Stimulated activated CD4-positive, alpha-beta T cell treated with anti-CD3 and anti-CD28 coated beads, Interleukin-15, amount 100 ng/mL, for 1 hour (primary cell): ENCODE measurements around the gene TLCD1.
"Not testable (repeated sequence)": the region's sequence is repeated elsewhere in the genome, so short reads cannot be mapped to it uniquely, and the experiment has no call there.

Source experiments
- DNase-seq, 2 donors: peaks; one replicate each; pipeline ENCODE4 v3.0.0-alpha.2; 2020; ENCODE audit warnings: low read depth in 1 of 2, low spot score in 1 of 2

The TLCD1 gene

GRCh38 chr17:28747051-28747691, 21.1 kb upstream of the TLCD1 start:
- DNase-seq, result no peak

GRCh38 chr17:28746611-28747050, 20.6 kb upstream of the TLCD1 start:
- no peak for DNase-seq

DNA sequence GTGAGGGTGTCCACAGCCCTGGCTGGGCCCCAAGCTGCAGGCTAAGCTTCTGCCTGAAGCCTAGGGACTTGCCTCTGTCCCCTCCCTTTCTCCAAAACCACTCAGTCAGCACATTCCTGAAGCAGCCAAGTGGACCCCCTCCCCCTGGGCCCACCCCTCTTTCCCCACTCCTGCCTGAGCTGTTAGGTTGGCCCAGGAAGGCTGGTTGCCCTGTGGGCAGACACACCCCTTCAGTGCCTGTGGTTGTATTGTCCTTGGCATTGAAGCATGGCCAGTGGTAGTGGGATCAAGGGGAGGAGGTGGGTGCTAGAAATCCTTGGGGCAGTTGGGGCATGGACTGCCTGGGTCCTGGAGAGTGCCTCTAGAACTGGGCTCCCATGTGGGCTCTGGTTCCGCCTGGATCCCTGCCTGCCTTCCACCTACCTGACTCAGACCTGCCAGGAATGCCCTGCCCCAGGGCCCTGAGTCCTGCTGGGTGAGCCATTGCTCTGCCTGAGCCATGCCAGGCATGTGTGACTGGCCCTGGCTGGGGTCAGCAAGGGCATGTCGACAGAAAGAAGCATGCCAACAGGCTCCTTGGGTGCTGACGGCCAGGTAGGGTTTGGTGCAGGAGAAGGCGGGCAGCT, 19.9 kb upstream of the TLCD1 start:
- DNase-seq, result no peak

GRCh38 chr17:28744972-28745785, 19.1 kb upstream of the TLCD1 start:
- no peak for DNase-seq

- peak; percentile 42 to 71 for DNase-seq
These were observed 18.3 kb upstream of the TLCD1 start for GRCh38 chr17:28744104-28744971.

GRCh38 chr17:28743243-28744103, 17.4 kb upstream of the TLCD1 start, which contains the start of gene TRAF4:
TSS of gene TRAF4 (plus strand) at chr17:28744011. CDS start at chr17:28744113, 102 bp downstream.
- peak; percentile 59 to 74 for DNase-seq

- DNase-seq, result no peak
These were observed 15.6 kb upstream of the TLCD1 start for GRCh38 chr17:28741358-28742349.

DNA sequence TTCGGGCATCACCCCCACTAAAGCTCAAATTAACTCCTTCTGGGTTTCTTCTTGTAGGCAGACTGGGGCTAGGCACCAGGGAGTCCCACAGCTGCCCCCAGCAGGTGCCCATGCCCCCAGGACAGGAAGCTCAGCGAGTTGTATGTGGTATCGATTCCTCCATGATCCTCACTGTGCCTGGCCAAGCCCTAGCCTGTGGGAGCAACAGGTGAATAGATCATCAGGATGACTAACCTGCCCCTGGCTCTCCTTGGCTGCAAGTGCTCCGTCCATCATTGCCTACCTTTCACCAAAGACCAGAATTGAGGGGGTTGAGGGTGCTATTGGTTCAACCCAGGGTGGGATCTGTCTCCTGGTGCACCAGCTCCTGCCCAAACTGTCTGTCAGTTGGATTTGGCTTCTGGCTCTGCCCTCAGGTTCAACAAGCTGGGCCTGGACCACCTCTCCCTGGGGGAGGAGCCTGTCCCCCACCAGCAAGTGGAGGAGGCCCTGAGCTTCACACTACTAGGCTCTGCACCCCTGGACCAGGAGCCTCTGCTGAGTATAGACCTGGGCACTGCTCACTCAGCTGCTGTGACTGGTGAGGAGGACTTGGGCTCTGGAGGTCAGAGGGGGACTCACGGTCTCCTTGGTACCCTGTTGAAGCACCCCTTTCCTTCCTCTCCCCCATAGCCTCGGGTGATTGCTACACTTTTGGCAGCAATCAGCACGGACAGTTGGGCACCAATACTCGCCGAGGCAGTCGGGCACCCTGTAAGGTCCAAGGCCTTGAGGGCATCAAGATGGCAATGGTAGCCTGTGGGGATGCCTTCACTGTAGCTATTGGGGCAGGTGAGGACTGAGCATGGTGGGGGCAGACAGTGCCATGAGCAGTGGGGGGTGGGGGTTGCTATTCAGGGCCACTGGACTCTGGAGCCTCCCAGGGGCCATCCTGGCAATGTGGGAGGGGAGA, 14.6 kb upstream of the TLCD1 start:
- DNase-seq, result no peak

- DNase-seq, result peak in 1 of 2 donors; percentile 58
These were observed 12.8 kb upstream of the TLCD1 start for GRCh38 chr17:28738680-28739384.

DNA sequence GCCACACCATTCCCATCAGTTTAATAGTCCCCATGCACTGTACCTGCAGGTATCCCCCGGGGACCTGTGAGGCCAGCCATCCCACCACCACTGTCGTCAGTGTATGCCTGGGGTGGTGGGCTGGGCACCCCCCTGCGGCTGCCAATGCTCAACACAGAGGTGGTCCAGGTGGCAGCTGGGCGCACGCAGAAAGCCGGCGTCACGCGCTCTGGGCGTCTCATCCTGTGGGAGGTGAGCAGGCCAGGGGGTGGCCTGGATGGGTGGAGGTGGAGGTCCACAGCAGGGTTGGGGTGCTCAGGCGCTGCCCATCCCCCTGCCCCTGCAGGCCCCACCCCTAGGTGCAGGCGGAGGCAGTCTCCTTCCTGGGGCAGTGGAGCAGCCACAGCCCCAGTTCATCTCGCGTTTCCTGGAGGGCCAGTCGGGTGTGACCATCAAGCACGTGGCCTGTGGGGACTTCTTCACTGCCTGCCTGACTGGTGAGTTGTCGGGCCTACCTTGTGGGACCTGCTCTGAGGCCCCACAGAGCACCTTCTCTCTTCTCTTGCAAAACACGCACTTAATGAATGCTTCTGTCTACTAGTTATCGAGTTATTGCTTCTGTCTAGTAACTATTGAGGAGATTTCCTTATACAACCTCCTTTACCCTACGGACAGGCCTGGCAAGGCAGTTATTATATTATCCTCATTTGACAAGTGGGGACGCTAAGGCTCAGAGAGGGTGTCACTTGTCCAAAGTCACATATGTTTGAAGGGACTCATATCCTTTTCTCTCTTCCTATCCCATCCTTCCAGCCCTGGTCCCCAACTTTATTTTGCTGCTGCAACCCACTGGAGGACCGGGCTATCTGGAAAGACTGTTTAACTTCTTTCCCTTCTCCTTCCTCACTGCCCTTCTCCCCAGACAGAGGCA, 12.0 kb upstream of the TLCD1 start:
- DNase-seq, result no peak

DNA sequence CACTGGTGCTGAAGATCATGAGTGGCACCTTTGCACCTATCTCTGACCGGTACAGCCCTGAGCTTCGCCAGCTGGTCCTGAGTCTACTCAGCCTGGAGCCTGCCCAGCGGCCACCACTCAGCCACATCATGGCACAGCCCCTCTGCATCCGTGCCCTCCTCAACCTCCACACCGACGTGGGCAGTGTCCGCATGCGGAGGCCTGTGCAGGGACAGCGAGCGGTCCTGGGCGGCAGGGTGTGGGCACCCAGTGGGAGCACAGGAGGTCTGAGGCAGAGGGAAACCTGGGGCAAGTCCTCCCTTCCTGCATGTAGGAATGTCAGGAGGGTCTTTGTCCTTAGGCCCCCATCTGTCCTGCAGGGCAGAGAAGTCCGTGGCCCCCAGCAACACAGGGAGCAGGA, 11.3 kb upstream of the TLCD1 start:
- no peak for DNase-seq

DNA sequence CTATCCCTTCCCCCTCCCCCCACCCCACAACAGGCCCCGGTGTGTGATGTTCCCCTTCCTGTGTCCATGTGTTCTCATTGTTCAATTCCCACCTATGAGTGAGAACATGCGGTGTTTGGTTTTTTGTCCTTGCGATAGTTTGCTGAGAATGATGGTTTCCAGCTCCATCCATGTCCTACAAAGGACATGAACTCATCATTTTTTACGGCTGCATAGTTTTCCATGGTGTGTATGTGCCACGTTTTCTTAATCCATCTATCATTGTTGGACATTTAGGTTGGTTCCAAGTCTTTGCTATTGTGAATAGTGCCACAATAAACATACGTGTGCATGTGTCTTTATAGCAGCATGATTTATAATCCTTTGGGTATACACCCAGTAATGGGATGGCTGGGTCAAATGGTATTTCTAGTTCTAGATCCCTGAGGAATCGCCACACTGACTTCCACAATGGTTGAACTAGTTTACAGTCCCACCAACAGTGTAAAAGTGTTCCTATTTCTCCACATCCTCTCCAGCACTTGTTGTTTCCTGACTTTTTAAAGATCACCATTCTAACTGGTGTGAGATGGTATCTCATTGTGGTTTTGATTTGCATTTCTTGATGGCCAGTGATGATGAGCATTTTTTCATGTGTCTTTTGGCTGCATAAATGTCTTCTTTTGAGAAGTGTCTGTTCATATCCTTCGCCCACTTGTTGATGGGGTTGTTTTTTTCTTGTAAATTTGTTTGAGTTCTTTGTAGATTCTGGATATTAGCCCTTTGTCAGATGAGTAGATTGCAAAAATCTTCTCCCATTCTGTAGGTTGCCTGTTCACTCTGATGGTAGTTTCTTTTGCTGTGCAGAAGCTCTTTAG, 10.1 kb upstream of the TLCD1 start:
- not testable (repeated sequence) for DNase-seq

GRCh38 chr17:28735242-28735722, 9.2 kb upstream of the TLCD1 start:
- no peak for DNase-seq

DNA sequence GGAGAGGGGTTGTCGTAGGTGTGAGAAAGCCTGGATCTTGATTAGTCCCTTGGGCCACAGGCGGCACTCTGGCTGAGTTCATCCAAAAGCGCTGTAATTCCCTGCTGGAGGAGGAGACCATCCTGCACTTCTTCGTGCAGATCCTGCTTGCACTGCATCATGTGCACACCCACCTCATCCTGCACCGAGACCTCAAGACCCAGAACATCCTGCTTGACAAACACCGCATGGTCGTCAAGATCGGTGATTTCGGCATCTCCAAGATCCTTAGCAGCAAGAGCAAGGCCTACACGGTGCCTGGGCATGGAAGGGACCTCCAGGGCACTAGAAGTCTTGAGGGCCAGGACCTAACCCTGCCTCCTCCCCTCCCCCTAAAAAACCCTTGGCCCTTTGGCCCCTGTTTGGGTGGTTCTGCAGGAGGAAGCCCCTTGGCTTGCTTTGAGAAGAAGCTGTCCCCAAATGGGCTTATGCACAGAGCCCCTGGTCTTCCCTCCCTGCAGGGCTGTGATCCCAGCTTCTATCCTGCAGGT, 8.7 kb upstream of the TLCD1 start:
- no peak for DNase-seq

DNA sequence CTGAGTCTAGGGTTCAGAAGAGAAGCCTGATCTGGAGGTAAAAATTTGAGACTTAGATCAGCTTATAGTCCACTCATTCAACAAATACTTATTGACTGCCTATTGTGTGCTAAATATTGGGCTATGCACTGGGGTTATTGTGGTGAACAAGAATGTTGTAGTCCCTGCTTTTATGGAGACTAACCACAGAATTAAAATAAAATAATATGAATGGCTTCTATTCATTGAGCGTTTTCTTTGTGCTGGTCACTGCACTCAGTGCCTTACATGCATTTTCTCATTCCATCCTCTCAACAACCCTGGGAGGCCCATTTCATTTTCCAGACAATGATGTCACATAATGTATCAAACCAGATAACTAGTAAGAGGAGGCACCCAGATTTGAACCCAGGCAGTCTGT, 7.3 kb upstream of the TLCD1 start:
- no peak for DNase-seq
